WI38 (cell line): ENCODE measurements around the gene KCNMB1.

Experiments
- H3K4me3 ChIP-seq: 2 replicates; pipeline ENCODE4 v1.5.1; 2011; ENCODE audit warnings: low read depth, mild to moderate bottlenecking, control low read depth, low read length
- TF ChIP-seq, protein P1 (sequence below): IDR thresholded peaks from 2 replicates; pipeline ENCODE4 v1.5.1; 2012; ENCODE audit warnings: low read depth, mild to moderate bottlenecking, control low read depth, low read length

The KCNMB1 gene

DNA sequence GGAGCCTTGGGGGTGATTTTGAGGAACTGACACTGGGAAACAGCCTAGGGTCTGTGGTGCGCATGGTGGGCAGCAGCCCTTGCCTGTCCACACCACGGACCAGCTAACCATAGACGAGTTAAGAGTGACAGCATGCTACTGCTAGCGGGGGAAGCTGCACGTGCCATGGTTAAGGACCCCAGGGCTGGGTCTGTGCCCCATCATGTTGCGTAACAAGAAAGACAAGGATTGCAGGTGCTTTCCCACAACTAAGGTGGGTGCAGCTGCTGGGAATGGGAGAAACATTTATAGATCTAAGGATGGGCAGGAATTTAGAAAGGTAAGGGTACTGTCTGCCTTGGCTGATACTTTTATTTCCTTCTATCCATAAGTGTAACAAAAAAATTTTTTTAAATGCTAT lies 17.9 kb upstream of the KCNMB1 start:
- H3K4me3 ChIP-seq = no peak overlapping the region
- TF ChIP-seq, protein P1, sequence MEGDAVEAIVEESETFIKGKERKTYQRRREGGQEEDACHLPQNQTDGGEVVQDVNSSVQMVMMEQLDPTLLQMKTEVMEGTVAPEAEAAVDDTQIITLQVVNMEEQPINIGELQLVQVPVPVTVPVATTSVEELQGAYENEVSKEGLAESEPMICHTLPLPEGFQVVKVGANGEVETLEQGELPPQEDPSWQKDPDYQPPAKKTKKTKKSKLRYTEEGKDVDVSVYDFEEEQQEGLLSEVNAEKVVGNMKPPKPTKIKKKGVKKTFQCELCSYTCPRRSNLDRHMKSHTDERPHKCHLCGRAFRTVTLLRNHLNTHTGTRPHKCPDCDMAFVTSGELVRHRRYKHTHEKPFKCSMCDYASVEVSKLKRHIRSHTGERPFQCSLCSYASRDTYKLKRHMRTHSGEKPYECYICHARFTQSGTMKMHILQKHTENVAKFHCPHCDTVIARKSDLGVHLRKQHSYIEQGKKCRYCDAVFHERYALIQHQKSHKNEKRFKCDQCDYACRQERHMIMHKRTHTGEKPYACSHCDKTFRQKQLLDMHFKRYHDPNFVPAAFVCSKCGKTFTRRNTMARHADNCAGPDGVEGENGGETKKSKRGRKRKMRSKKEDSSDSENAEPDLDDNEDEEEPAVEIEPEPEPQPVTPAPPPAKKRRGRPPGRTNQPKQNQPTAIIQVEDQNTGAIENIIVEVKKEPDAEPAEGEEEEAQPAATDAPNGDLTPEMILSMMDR = no peak

DNA sequence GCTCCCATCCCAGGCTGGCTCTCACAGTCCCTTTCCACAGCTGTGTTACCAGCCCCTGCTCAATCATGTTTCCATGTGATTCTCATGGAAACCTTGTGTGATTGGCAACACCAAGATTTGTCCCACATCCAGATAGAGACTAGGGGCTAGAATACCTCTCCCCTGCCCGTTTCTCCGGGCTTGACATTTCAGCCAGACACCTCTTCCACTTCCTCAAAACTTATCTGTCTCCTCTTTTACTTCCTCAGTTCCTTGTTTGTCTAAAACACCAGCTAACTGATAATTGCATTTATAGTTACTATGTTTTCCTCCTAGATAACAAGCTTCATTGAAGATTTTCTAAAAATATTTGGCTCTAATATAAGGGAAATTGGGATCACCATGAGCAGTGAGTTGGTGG lies 16.6 kb upstream of the KCNMB1 start:
- TF ChIP-seq, protein P1 = no peak
- H3K4me3 ChIP-seq = no peak overlapping the region

DNA sequence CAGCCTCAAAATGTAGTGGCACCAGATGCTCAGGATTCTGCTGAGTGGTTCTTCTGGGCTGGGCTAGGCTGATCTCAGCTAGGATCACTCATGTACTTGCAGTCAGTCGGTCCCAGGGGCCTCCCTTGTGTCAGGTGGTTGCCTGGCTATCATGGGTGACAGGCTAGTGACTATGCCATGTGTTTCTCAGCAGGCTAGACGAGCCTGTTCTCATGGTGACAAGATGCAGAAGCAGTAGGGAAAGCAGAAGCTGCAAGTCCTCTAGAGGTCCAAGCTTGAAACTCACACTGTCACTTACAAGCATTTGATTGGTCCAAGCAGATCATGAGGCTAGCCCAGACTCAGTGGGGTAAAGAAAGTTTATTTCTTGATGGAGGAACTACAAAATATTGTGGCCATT lies 15.2 kb upstream of the KCNMB1 start:
- no peak overlapping the region for H3K4me3 ChIP-seq
- TF ChIP-seq, protein P1 = no peak

DNA sequence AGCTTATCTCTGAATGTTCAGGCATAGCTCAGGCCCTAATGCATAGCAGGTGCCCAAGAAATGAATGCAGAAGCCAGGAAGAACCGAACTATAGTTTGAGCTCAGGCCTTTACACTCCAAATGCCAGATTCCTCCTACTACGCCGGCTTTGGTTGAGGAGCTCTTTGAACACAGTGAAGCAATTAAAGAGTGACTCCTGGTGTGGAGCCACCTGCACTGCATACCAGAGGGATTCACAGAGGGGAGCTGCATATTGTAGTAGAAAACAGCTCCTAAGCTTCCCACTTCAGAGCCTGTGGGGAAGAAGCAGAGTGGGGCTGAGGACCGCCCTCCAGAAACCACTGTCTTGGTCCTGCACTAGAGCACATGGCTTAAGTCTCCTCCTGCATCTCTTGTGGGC lies 14.5 kb upstream of the KCNMB1 start:
- TF ChIP-seq, protein P1 = no peak
- no peak overlapping the region for H3K4me3 ChIP-seq

DNA sequence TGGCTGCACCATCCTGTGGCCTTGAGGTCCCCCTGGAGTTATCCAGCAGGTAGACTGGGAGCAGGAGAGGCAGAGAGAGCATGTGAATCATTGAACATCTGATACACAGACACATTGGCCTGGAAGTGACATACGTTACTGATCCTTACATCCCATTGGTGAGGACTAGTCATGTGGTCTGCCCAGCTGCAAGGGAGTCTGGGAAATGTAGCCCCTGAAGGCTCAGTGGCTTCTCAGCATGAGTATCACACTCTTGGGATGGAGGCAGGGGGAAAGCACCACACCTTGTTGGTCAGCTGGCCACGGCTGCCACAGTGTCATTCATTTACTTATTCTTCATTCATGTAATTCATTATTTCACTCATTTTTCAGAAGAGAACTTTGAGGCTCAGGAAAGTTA lies 13.3 kb upstream of the KCNMB1 start:
- TF ChIP-seq, protein P1 = no peak
- H3K4me3 ChIP-seq = no peak overlapping the region

DNA sequence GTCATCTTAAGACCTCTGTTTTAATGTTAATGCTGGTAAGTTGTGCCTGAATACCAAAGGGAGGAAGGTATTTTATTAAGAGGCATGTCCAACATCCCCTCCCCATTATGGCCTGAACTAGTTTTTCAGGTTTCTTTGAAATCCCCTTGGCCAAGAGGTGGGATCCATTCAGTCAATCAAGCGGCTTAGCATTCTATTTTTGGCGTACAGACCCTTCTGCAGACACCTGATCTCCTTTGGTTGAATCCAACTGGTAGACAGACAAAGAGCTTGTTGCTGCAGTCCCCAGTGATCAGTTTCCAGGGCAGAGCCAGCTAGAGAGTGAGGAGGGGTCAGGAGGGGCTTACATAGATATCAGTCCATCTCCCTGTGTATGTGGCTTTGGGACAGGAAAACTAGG lies 7.9 kb upstream of the KCNMB1 start:
- no peak overlapping the region for H3K4me3 ChIP-seq
- TF ChIP-seq, protein P1 = no peak

DNA sequence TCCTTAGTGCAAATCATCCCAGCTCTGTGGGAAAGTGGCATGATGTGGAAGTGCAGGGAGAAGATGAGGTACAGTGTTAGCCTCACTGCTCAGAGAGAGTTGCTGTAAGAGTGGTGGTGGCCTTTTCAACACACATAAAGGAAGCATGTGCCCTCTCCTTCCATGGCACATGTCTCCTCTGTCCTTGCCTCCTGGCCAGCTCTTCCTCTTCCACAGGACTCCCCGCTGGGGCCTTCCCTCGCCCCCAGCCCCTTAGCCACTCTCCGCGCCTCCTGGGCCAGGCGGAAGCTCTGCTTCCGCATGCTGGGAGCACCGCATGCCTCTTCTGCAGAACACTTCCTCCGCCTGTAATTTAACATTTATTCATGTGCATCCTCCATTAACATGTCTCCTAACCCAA lies 4.8 kb upstream of the KCNMB1 start:
- TF ChIP-seq, protein P1 = no peak
- no peak overlapping the region for H3K4me3 ChIP-seq

DNA sequence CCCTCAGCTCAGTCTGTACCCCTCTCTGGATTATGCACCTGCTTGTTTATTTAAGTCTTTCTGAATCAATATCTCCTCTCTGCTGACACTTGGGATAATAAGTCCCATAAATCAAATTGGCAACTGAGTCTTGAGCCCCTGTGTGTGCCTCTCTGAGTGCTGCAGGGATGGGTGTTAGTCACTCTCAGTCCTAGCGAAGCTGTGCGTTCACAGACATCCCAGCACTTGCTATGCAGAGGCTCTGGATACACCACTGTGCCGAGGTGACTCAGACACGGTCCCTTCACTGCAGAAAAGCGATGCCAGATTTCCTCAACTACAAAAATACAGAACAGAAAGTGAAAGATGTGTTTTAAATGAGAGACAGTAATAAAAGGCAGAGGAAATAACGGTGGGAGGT lies 4.1 kb upstream of the KCNMB1 start:
- TF ChIP-seq, protein P1 = no peak
- no peak overlapping the region for H3K4me3 ChIP-seq
